ENCODE data around the gene USP21. TPM values are rescaled to one million over a fixed set of nuclear protein-coding genes. Genes with fewer than 3 reads are reported as not detected.
A peak's percentile ranks its signal among the peaks of the same experiment; 100 is the strongest.

The USP21 gene
- total RNA-seq, 1 experiment from 2014 or later = 38.2 TPM

- POLR2A ChIA-PET = interaction anchor here (0.6 kb wide), 1 partner anchor 17 kb away, joined by 3 read pairs; no protein-coding TSS in a partner anchor
- intact Hi-C loops (cut with micrococcal nuclease; ENCODE audit: unreplicated experiment) = no loop called here
Observed at GRCh38 chr1:161163793-161164192, 4.5 kb downstream of the USP21 start.

GRCh38 chr1:161164901-161165610 is 5.8 kb downstream of the USP21 start:
- H3K36me3 Mint-ChIP-seq (ENCODE audit: insufficient read depth, unreplicated experiment) = peaks cover 24% of the 10 kb centered on the region
- Histone ChIP-seq H3K4me1 (peaks cover 7% of the 10 kb centered on the region), H3K27me3 (replicated peaks; ENCODE audit: control insufficient read depth, insufficient read depth, low read length) (no peaks in the 10 kb centered on the region), H3K4me3 (ENCODE audit: low read depth, low read length) (peak overlapping the region; percentile 88), H3K36me3 (ENCODE audit: control insufficient read depth, insufficient read depth, low read length) (peaks cover 3% of the 10 kb centered on the region), H3K9me3 (no peaks in the 10 kb centered on the region)
- BruUV-seq (replicated peaks) = no TSS peak
- no peak for TF ChIP-seq CTCF (IDR thresholded peaks at IDR 0.05; ENCODE audit: insufficient read depth in 1 of 2, low read depth in 1 of 2, low read length in 1 of 2, severe bottlenecking in 1 of 2, unreplicated experiment in 1 of 2)
- no peaks in the 10 kb centered on the region for H3K9me3 Mint-ChIP-seq (ENCODE audit: unreplicated experiment)
- ChIA-PET CTCF (interaction anchor here (0.6 to 2.1 kb wide), 12 partner anchors 8 to 967 kb away, joined by 3 to 22 read pairs (median 5); partner anchors contain the start of genes APOA2, B4GALT3, F11R and NDUFS2), POLR2A (interaction anchor here (1.3 to 2.4 kb wide), 5 partner anchors 10 to 37 kb away, joined by 8 to 25 read pairs (median 10); partner anchors contain the start of genes B4GALT3, DEDD, NDUFS2 and UFC1)
- intact Hi-C loops (cut with micrococcal nuclease; ENCODE audit: unreplicated experiment) = no loop called here
- H3K27me3 Mint-ChIP-seq (ENCODE audit: insufficient read depth, unreplicated experiment) = no peaks in the 10 kb centered on the region
- DNase-seq = no peak
- H3K27ac Mint-ChIP-seq (ENCODE audit: unreplicated experiment) = peak overlapping the region; percentile 81
- H3K4me1 Mint-ChIP-seq (ENCODE audit: low read depth, unreplicated experiment) = no peaks in the 10 kb centered on the region
- H3K4me3 Mint-ChIP-seq (ENCODE audit: unreplicated experiment) = peak overlapping the region; percentile 83

More at GRCh38 chr1:161163793-161164192, 4.5 kb downstream of the USP21 start:
- no peak overlapping the region for H3K4me3 ChIP-seq (ENCODE audit: low read depth, low read length)
- no peak for DNase-seq
- H3K9me3 ChIP-seq = no peaks in the 10 kb centered on the region
- BruUV-seq (replicated peaks) = no TSS peak
- Mint-ChIP-seq H3K9me3 (ENCODE audit: unreplicated experiment) (no peaks in the 10 kb centered on the region), H3K4me1 (ENCODE audit: low read depth, unreplicated experiment) (no peaks in the 10 kb centered on the region), H3K36me3 (ENCODE audit: insufficient read depth, unreplicated experiment) (peaks cover 28% of the 10 kb centered on the region), H3K27me3 (ENCODE audit: insufficient read depth, unreplicated experiment) (no peaks in the 10 kb centered on the region), H3K27ac (ENCODE audit: unreplicated experiment) (no peak overlapping the region), H3K4me3 (ENCODE audit: unreplicated experiment) (no peak overlapping the region)
- H3K27me3 ChIP-seq (replicated peaks; ENCODE audit: control insufficient read depth, insufficient read depth, low read length) = no peaks in the 10 kb centered on the region
- peaks cover 11% of the 10 kb centered on the region for H3K4me1 ChIP-seq
- TF ChIP-seq CTCF (IDR thresholded peaks at IDR 0.05; ENCODE audit: insufficient read depth in 1 of 2, low read depth in 1 of 2, low read length in 1 of 2, severe bottlenecking in 1 of 2, unreplicated experiment in 1 of 2) = no peak
- peaks cover 3% of the 10 kb centered on the region for H3K36me3 ChIP-seq (ENCODE audit: control insufficient read depth, insufficient read depth, low read length)
- CTCF ChIA-PET = no interaction called here

GRCh38 chr1:161165742-161166668 is 6.7 kb downstream of the USP21 start, which contains the start of gene PPOX:
PPOX (plus strand) TSS chr1:161166426; CDS start chr1:161166848, 422 bp downstream.
- peak within 1 kb of the TSS; percentile 88 for H3K4me3 ChIP-seq (ENCODE audit: low read depth, low read length)
- peak; percentile 96 to 98 for DNase-seq
- peaks cover 1% of the 10 kb centered on the region for H3K36me3 ChIP-seq (ENCODE audit: control insufficient read depth, insufficient read depth, low read length)
- peak in 1 of 2 experiments; percentile 55 for TF ChIP-seq CTCF (IDR thresholded peaks at IDR 0.05; ENCODE audit: insufficient read depth in 1 of 2, low read depth in 1 of 2, low read length in 1 of 2, severe bottlenecking in 1 of 2, unreplicated experiment in 1 of 2)
- H3K9me3 Mint-ChIP-seq (ENCODE audit: unreplicated experiment) = no peaks in the 10 kb centered on the region
- ChIA-PET POLR2A (interaction anchor here (0.5 to 2.4 kb wide), 7 partner anchors 11 to 145 kb away, joined by 3 to 25 read pairs (median 8); partner anchors contain the start of genes B4GALT3, DEDD, F11R and NDUFS2), CTCF (interaction anchor here (0.6 to 2.1 kb wide), 15 partner anchors 9 to 224 kb away, joined by 3 to 22 read pairs (median 4); partner anchors contain the start of genes APOA2, B4GALT3, F11R and NDUFS2)
- intact Hi-C loops (cut with micrococcal nuclease; ENCODE audit: unreplicated experiment) = no loop called here
- H3K9me3 ChIP-seq = no peaks in the 10 kb centered on the region
- H3K4me3 Mint-ChIP-seq (ENCODE audit: unreplicated experiment) = peak within 1 kb of the TSS; percentile 83
- H3K36me3 Mint-ChIP-seq (ENCODE audit: insufficient read depth, unreplicated experiment) = peaks cover 26% of the 10 kb centered on the region
- H3K27ac Mint-ChIP-seq (ENCODE audit: unreplicated experiment) = peak within 1 kb of the TSS; percentile 81
- no TSS peak for BruUV-seq (replicated peaks)
- H3K4me1 Mint-ChIP-seq (ENCODE audit: low read depth, unreplicated experiment) = no peaks in the 10 kb centered on the region
- no peaks in the 10 kb centered on the region for H3K27me3 Mint-ChIP-seq (ENCODE audit: insufficient read depth, unreplicated experiment)
- H3K27me3 ChIP-seq (replicated peaks; ENCODE audit: control insufficient read depth, insufficient read depth, low read length) = no peaks in the 10 kb centered on the region
- peaks cover 3% of the 10 kb centered on the region; the same call in 1 of the 2 replicates for H3K4me1 ChIP-seq
